ENCODE measurements around the gene FAAP100.
"Not testable (repeated sequence)": the region's sequence is repeated elsewhere in the genome, so short reads cannot be mapped to it uniquely, and the experiment has no call there.

Gene FAAP100

DNA sequence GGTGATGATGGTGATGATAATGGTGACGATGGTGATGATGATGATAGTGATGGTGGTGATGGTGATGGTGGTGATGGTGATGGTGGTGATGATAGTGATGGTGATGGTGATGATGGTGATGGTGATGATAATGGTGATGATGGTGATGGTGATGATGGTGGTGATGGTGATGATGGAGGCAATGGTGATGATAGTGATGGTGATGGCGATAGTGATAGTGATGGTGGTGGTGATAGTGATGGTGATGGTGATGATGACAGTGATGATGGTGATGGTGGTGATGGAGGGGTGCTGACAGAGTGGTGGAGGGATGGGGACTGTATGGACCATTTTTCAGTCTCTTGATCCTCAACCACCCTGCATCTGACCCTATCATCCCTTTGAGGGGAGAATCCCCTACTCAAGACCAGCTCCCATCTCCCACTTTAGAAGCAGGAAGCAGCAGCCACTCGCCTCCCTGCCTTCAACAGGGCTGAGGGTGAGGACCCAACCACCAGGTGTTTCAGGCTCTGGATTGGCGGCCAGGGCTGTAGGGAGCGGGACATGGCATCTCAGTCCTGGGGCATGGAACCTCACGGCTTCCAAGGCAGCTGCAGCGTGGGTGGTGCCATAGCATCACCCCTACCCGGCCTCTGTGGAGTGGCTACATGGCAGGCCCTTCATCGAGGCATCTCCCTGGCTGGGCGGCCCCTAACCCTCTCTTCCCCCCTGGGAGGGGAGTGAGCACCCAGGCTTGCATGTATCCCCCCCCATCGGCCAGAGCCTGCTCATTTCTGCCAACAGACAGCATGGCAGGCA, 19.5 kb downstream of the FAAP100 start:
- no peak for DNase-seq (ENCODE audit: extremely low read depth, low read depth)
- TF ChIP-seq, protein P1, sequence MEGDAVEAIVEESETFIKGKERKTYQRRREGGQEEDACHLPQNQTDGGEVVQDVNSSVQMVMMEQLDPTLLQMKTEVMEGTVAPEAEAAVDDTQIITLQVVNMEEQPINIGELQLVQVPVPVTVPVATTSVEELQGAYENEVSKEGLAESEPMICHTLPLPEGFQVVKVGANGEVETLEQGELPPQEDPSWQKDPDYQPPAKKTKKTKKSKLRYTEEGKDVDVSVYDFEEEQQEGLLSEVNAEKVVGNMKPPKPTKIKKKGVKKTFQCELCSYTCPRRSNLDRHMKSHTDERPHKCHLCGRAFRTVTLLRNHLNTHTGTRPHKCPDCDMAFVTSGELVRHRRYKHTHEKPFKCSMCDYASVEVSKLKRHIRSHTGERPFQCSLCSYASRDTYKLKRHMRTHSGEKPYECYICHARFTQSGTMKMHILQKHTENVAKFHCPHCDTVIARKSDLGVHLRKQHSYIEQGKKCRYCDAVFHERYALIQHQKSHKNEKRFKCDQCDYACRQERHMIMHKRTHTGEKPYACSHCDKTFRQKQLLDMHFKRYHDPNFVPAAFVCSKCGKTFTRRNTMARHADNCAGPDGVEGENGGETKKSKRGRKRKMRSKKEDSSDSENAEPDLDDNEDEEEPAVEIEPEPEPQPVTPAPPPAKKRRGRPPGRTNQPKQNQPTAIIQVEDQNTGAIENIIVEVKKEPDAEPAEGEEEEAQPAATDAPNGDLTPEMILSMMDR (IDR thresholded peaks at IDR 0.05; ENCODE audit: low read depth, low read length): no peak

GRCh38 chr17:81531998-81532404, 20.2 kb downstream of the FAAP100 start:
- DNase-seq (ENCODE audit: extremely low read depth, low read depth): not testable (repeated sequence)

DNA sequence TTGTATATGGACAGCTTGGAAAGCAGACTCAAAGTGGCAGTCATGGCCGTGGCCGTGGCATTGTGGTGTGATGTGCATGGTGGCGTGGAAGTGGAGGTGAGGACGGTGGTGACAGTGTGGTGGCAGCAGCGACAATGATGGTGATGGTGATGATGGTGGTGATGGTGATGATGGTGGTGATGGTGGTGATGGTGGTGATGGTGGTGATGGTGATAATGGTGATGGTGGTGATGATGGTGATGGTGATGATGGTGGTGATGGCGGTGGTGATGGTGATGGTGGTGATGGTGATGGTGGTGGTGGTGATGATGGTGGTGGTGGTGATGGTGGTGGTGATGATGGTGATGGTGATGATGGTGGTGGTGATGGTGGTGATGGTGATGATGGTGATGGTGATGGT, 21.1 kb downstream of the FAAP100 start:
- DNase-seq (ENCODE audit: extremely low read depth, low read depth): not testable (repeated sequence)

- no peak for DNase-seq (ENCODE audit: extremely low read depth, low read depth)
- TF ChIP-seq, protein P1 (IDR thresholded peaks at IDR 0.05; ENCODE audit: low read depth, low read length): no peak
These were observed 22.7 kb downstream of the FAAP100 start for GRCh38 chr17:81529437-81529803.

DNA sequence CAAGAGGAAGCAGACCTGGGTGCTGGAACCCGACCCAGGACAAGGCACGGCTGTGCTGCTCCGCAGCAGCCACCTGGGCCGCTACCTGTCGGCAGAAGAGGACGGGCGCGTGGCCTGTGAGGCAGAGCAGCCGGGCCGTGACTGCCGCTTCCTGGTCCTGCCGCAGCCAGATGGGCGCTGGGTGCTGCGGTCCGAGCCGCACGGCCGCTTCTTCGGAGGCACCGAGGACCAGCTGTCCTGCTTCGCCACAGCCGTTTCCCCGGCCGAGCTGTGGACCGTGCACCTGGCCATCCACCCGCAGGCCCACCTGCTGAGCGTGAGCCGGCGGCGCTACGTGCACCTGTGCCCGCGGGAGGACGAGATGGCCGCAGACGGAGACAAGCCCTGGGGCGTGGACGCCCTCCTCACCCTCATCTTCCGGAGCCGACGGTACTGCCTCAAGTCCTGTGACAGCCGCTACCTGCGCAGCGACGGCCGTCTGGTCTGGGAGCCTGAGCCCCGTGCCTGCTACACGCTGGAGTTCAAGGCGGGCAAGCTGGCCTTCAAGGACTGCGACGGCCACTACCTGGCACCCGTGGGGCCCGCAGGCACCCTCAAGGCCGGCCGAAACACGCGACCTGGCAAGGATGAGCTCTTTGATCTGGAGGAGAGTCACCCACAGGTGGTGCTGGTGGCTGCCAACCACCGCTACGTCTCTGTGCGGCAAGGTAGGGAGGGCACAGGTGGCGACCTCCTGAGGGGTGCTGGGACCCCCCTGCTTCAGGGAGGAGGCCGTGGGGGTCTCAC, 23.3 kb downstream of the FAAP100 start:
- TF ChIP-seq, protein P1 (IDR thresholded peaks at IDR 0.05; ENCODE audit: low read depth, low read length): no peak
- DNase-seq (ENCODE audit: extremely low read depth, low read depth): no peak

DNA sequence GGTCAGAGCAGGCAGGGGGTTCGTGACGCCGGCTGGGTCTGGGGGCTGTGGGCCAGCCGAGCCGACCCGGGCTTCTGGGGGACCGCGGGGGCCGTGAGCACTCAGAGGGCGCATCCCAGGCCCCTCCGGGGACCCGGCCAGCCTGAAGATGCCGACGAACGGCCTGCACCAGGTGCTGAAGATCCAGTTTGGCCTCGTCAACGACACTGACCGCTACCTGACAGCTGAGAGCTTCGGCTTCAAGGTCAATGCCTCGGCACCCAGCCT, 23.8 kb downstream of the FAAP100 start:
- no peak for DNase-seq (ENCODE audit: extremely low read depth, low read depth)
- TF ChIP-seq, protein P1 (IDR thresholded peaks at IDR 0.05; ENCODE audit: low read depth, low read length): no peak

- DNase-seq (ENCODE audit: extremely low read depth, low read depth): no peak
- TF ChIP-seq, protein P1 (IDR thresholded peaks at IDR 0.05; ENCODE audit: low read depth, low read length): peak; percentile 19
These were observed 24.4 kb downstream of the FAAP100 start, which contains the start of gene FSCN2 for GRCh38 chr17:81527591-81528383. Gene FSCN2 (plus strand): TSS chr17:81528377. CDS start chr17:81528532, 155 bp downstream.
